Mesendoderm (in vitro differentiated cells): ENCODE data around the gene NDNF.
A peak's percentile ranks its signal among the peaks of the same experiment; 100 is the strongest.

Experiments used
- DNase-seq: peaks from one replicate; pipeline ENCODE4 v3.0.0; 2013
- H2AK5ac ChIP-seq: 2 replicates; pipeline ENCODE4 v1.6.1; 2013; ENCODE audit warnings: low read length, inconsistent platforms
- H2BK120ac ChIP-seq: 2 replicates; pipeline ENCODE4 v1.6.1; 2013; ENCODE audit warnings: low read depth, mild to moderate bottlenecking, low read length, moderate library complexity, mixed read lengths
- H2BK15ac ChIP-seq: replicated peaks from 2 replicates; pipeline ENCODE4 v1.6.1; 2013; ENCODE audit warnings: low read depth, mild to moderate bottlenecking, moderate library complexity
- H2BK5ac ChIP-seq: 2 replicates; pipeline ENCODE4 v1.6.1; 2013; ENCODE audit warnings: low read length, inconsistent platforms
- H3K18ac ChIP-seq: 2 replicates; pipeline ENCODE4 v1.6.1; 2013; ENCODE audit warnings: mild to moderate bottlenecking, low read length, mixed read lengths
- H3K23ac ChIP-seq: one replicate; pipeline ENCODE4 v1.6.1; 2013; ENCODE audit warnings: low read length
- H3K27ac ChIP-seq: 2 replicates; pipeline ENCODE4 v1.5.1; 2013; ENCODE audit warnings: low read depth, mild to moderate bottlenecking, inconsistent platforms, low read length, moderate library complexity
- H3K27me3 ChIP-seq: 2 replicates; pipeline ENCODE4 v1.6.1; 2013; ENCODE audit warnings: low read length, control low read depth, mild to moderate bottlenecking, inconsistent platforms; ENCODE audit not compliant: insufficient read depth, poor library complexity
- H3K36me3 ChIP-seq: 2 replicates; pipeline ENCODE4 v1.6.1; 2013; ENCODE audit warnings: low read length, inconsistent platforms; ENCODE audit not compliant: control insufficient read depth, insufficient read depth
- H3K4ac ChIP-seq: one replicate; pipeline ENCODE4 v1.6.1; 2013; ENCODE audit warnings: low read depth, mild to moderate bottlenecking, low read length, moderate library complexity
- H3K4me1 ChIP-seq: 2 replicates; pipeline ENCODE4 v1.6.1; 2013; ENCODE audit warnings: low read depth, low read length, inconsistent platforms; ENCODE audit not compliant: control insufficient read depth
- H3K4me2 ChIP-seq: 2 replicates; pipeline ENCODE4 v1.6.1; 2013; ENCODE audit warnings: low read length
- H3K4me3 ChIP-seq: 2 replicates; pipeline ENCODE4 v1.5.1; 2013; ENCODE audit warnings: mild to moderate bottlenecking, low read length
- H3K56ac ChIP-seq: one replicate; pipeline ENCODE4 v1.6.1; 2013; ENCODE audit warnings: low read length
- H3K79me1 ChIP-seq: 2 replicates; pipeline ENCODE4 v1.6.1; 2013; ENCODE audit warnings: low read length, inconsistent platforms
- H3K79me2 ChIP-seq: 2 replicates; pipeline ENCODE4 v1.6.1; 2013; ENCODE audit warnings: mild to moderate bottlenecking, low read length; ENCODE audit not compliant: control insufficient read depth, insufficient read depth
- H3K9ac ChIP-seq: 2 replicates; pipeline ENCODE4 v1.6.1; 2013; ENCODE audit warnings: low read length, inconsistent platforms
- H4K5ac ChIP-seq: one replicate; pipeline ENCODE4 v1.6.1; 2013; ENCODE audit warnings: low read length
- H4K8ac ChIP-seq: one replicate; pipeline ENCODE4 v1.6.1; 2013; ENCODE audit warnings: low read depth, mild to moderate bottlenecking, control low read depth, low read length, moderate library complexity
- WGBS: extraction: QIAGEN DNeasy Blood & Tissue Kit; methylation state at CpG from one replicate; pipeline ENCODE4 v1.1.7; 2013; ENCODE audit warnings: low lambda C conversion rate, missing lambda C conversion rate; ENCODE audit not compliant: insufficient coverage; ENCODE audit errors: extremely low coverage; 5-methylcytosine and 5-hydroxymethylcytosine counted together

Gene NDNF

DNA sequence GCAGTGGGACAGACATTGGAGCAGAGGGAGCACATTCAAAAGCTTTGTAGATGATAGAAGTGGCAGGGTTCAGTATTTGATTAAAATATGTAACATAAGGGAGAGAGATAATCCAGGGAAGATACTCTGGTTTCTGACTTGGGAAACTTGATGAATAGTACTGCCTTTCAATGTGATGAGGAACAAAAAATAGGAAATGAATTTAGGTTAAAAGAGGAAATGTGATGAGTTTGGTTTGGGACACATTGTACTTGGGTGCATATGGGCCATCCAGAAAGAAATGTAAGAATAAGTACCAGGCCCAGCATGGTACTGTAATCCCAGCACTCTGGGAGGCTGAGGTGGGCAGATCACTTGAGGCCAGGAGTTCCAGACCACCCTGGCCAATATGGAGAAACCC is 20.9 kb upstream of the NDNF start:
- no peak for DNase-seq
- no peak overlapping the region for H2BK5ac ChIP-seq

GRCh38 chr4:121091941-121092340 is 19.6 kb upstream of the NDNF start:
- no peak for DNase-seq
- Histone ChIP-seq H3K9ac (no peak overlapping the region), H3K56ac (no peak overlapping the region)

More for the DNA sequence above, 20.9 kb upstream of the NDNF start:
- Histone ChIP-seq H3K79me1 (no peaks in the 10 kb centered on the region), H3K27ac (no peak overlapping the region), H3K4me2 (no peak overlapping the region), H3K4me1 (no peaks in the 10 kb centered on the region), H3K36me3 (no peaks in the 10 kb centered on the region), H3K56ac (no peak overlapping the region), H3K9ac (no peak overlapping the region), H2AK5ac (no peak overlapping the region), H4K5ac (no peak overlapping the region), H3K4ac (no peak overlapping the region), H3K4me3 (no peak overlapping the region), H3K27me3 (no peaks in the 10 kb centered on the region), H4K8ac (no peak overlapping the region), H3K79me2 (no peaks in the 10 kb centered on the region), H2BK120ac (no peak overlapping the region), H2BK15ac (no peak overlapping the region), H3K23ac (no peak overlapping the region), H3K18ac (no peak overlapping the region)

GRCh38 chr4:121088867-121089266 is 16.5 kb upstream of the NDNF start:
- H4K8ac ChIP-seq: no peak overlapping the region
- H3K79me1 ChIP-seq: no peaks in the 10 kb centered on the region
- no peak overlapping the region for H3K4ac ChIP-seq
- no peaks in the 10 kb centered on the region for H3K79me2 ChIP-seq
- no peak overlapping the region for H3K18ac ChIP-seq
- WGBS: no CpG with 5 or more reads among the region's 4 CpGs
- H3K36me3 ChIP-seq: no peaks in the 10 kb centered on the region
- no peak overlapping the region for H3K4me2 ChIP-seq
- no peak overlapping the region for H3K4me3 ChIP-seq
- H3K23ac ChIP-seq: no peak overlapping the region
- no peak for DNase-seq
- no peak overlapping the region for H2BK5ac ChIP-seq
- H2AK5ac ChIP-seq: no peak overlapping the region
- H3K27me3 ChIP-seq: no peaks in the 10 kb centered on the region
- no peak overlapping the region for H2BK15ac ChIP-seq
- H3K56ac ChIP-seq: no peak overlapping the region
- no peak overlapping the region for H2BK120ac ChIP-seq
- no peak overlapping the region for H3K27ac ChIP-seq
- H3K9ac ChIP-seq: no peak overlapping the region
- H3K4me1 ChIP-seq: no peaks in the 10 kb centered on the region
- no peak overlapping the region for H4K5ac ChIP-seq

More at GRCh38 chr4:121091941-121092340, 19.6 kb upstream of the NDNF start:
- no peak overlapping the region for H3K18ac ChIP-seq
- no peak overlapping the region for H2BK15ac ChIP-seq
- H3K4ac ChIP-seq: no peak overlapping the region
- H3K4me2 ChIP-seq: no peak overlapping the region
- no peaks in the 10 kb centered on the region for H3K79me2 ChIP-seq
- no peak overlapping the region for H4K8ac ChIP-seq
- H3K36me3 ChIP-seq: no peaks in the 10 kb centered on the region
- H3K4me3 ChIP-seq: no peak overlapping the region
- H3K27ac ChIP-seq: no peak overlapping the region
- H4K5ac ChIP-seq: no peak overlapping the region
- no peaks in the 10 kb centered on the region for H3K4me1 ChIP-seq
- no peaks in the 10 kb centered on the region for H3K27me3 ChIP-seq
- no peak overlapping the region for H2BK5ac ChIP-seq
- H2AK5ac ChIP-seq: no peak overlapping the region
- no peaks in the 10 kb centered on the region for H3K79me1 ChIP-seq
- no peak overlapping the region for H2BK120ac ChIP-seq
- no peak overlapping the region for H3K23ac ChIP-seq

DNA sequence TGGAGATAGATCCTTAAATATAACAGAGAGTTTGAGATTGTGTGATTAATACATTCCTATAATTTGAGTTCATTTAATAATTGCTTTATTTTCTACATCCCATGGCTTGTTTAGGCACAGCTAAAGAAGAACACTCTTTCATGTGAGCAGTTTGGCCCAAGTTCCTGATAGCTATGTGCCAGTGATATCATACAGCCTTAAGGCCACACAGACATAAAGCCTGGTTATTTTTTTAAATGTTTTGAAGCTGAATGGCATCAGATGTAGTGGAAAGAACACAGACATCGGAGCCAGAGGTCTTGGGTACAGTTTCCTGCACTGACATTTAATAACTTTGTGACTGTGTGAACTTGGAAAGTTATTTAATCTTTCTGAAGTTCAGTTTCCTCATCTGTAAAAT is 7.0 kb upstream of the NDNF start:
- no peak overlapping the region for H3K4me3 ChIP-seq
- H2BK5ac ChIP-seq: no peak overlapping the region
- no peak for DNase-seq
- no peak overlapping the region for H3K9ac ChIP-seq
- no peak overlapping the region for H4K5ac ChIP-seq
- no peak overlapping the region for H3K27ac ChIP-seq
- H3K23ac ChIP-seq: no peak overlapping the region
- no peaks in the 10 kb centered on the region for H3K4me1 ChIP-seq
- no peak overlapping the region for H2AK5ac ChIP-seq
- no peak overlapping the region for H3K4ac ChIP-seq
- H3K56ac ChIP-seq: no peak overlapping the region
- no peak overlapping the region for H2BK15ac ChIP-seq
- no peak overlapping the region for H3K4me2 ChIP-seq
- H3K27me3 ChIP-seq: peaks cover 3% of the 10 kb centered on the region
- no peaks in the 10 kb centered on the region for H3K79me2 ChIP-seq
- no peak overlapping the region for H4K8ac ChIP-seq
- H2BK120ac ChIP-seq: no peak overlapping the region
- H3K79me1 ChIP-seq: no peaks in the 10 kb centered on the region
- WGBS: no CpG with 5 or more reads among the region's 1 CpG
- no peaks in the 10 kb centered on the region for H3K36me3 ChIP-seq
- H3K18ac ChIP-seq: no peak overlapping the region

DNA sequence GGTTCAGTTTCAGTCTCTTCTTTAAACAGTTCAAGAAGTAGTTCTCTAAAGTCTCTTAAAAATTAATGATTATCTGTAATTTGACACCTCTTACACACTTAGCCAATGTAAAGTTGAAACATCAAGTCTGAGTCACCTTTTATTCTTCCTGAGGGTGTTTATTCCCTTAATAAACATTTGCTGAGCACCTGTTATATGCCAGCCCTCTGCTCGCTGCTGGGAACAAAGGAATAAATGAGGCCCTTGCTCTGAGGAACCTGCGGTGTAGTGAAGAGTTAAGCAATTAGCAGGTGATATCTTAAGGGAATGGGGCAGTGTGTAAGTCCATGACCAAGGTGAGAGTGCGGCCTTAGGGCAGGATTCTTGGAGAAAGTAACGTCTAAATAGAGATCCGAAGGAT is 5.2 kb upstream of the NDNF start:
- peak; percentile 6 for DNase-seq
- no peak overlapping the region for H3K4ac ChIP-seq

GRCh38 chr4:121076416-121076815 is 4.1 kb upstream of the NDNF start:
- no peak overlapping the region for H4K5ac ChIP-seq
- no peak overlapping the region for H2BK120ac ChIP-seq
- peaks cover 3% of the 10 kb centered on the region for H3K27me3 ChIP-seq
- no peak for DNase-seq
- H3K4me2 ChIP-seq: no peak overlapping the region
- H3K56ac ChIP-seq: no peak overlapping the region
- no peak overlapping the region for H3K23ac ChIP-seq
- H3K36me3 ChIP-seq: no peaks in the 10 kb centered on the region
- no peak overlapping the region for H3K4ac ChIP-seq
- no peak overlapping the region for H3K4me3 ChIP-seq
- no CpG with 5 or more reads among the region's 6 CpGs for WGBS
- no peak overlapping the region for H3K9ac ChIP-seq
- H3K27ac ChIP-seq: no peak overlapping the region
- H3K79me2 ChIP-seq: no peaks in the 10 kb centered on the region
- H2BK5ac ChIP-seq: no peak overlapping the region
- H3K4me1 ChIP-seq: peaks cover 4% of the 10 kb centered on the region
- no peak overlapping the region for H3K18ac ChIP-seq
- no peak overlapping the region for H4K8ac ChIP-seq
- H2BK15ac ChIP-seq: no peak overlapping the region
- H2AK5ac ChIP-seq: no peak overlapping the region
- H3K79me1 ChIP-seq: no peaks in the 10 kb centered on the region

More for the DNA sequence above, 5.2 kb upstream of the NDNF start:
- no peaks in the 10 kb centered on the region for H3K36me3 ChIP-seq
- H3K4me2 ChIP-seq: no peak overlapping the region
- H3K56ac ChIP-seq: no peak overlapping the region
- no peak overlapping the region for H3K4me3 ChIP-seq
- no peak overlapping the region for H3K18ac ChIP-seq
- peaks cover 4% of the 10 kb centered on the region for H3K4me1 ChIP-seq
- no peak overlapping the region for H2AK5ac ChIP-seq
- H3K79me1 ChIP-seq: no peaks in the 10 kb centered on the region
- no CpG with 5 or more reads among the region's 5 CpGs for WGBS
- no peak overlapping the region for H4K8ac ChIP-seq
- no peak overlapping the region for H3K23ac ChIP-seq
- H3K79me2 ChIP-seq: no peaks in the 10 kb centered on the region
- H2BK120ac ChIP-seq: no peak overlapping the region
- no peak overlapping the region for H3K27ac ChIP-seq
- no peak overlapping the region for H4K5ac ChIP-seq
- H2BK15ac ChIP-seq: no peak overlapping the region
- no peak overlapping the region for H3K9ac ChIP-seq
- peaks cover 3% of the 10 kb centered on the region for H3K27me3 ChIP-seq
- H2BK5ac ChIP-seq: no peak overlapping the region
